SHP77 (cell line): ENCODE data around the gene BNIP3.
"Not testable (repeated sequence)": the region's sequence is repeated elsewhere in the genome, so short reads cannot be mapped to it uniquely, and the experiment has no call there.

Source experiments
- DNase-seq, 2 experiments: peaks; one replicate each; lab custom pipeline; 2025; lab: John Stamatoyannopoulos, UW

The BNIP3 gene

GRCh38 chr10:131929122-131929845 is 52.4 kb downstream of the BNIP3 start:
- no peak for DNase-seq

DNA sequence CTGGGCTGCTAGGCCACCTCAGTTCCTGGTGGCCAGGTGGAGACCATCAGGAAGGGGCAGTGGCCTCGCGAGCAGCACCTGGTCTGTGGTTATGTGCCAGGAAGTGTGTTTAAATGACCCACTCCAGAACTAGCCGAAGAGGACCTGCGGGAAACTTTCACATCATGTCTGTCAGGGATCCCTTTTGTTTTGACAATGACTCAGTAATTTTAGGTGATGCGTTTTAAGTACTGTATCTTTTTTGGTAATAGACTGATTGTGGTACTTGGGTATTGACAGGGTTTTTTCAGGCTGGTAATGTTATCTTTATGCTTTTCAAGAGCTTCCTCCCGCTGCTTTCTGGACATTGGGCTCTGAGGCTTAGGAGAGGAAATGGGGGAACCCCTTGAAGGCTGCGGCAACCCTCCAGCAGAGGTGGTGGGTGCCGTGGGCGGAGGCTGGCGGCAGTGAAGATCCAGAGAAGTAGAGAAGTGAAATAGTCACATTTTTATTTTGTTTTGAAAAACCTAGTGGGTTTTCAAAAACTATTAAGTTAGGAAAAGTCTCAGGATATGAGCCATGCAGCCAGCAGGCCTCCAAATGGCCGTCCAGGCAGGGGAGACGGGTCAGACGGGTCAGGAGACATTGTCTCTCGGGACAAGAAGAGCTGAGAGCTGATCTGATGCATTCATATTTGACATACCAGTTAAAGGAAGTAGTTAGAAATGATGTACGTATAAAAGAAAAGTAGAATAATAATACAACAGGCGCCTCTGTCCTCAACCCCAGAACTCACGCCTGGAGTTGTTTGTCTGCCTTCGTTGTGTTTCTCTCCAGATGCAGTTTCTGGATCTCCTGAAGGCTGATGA is 53.3 kb downstream of the BNIP3 start:
- DNase-seq: peak in 1 of 2 experiments; percentile 18

DNA sequence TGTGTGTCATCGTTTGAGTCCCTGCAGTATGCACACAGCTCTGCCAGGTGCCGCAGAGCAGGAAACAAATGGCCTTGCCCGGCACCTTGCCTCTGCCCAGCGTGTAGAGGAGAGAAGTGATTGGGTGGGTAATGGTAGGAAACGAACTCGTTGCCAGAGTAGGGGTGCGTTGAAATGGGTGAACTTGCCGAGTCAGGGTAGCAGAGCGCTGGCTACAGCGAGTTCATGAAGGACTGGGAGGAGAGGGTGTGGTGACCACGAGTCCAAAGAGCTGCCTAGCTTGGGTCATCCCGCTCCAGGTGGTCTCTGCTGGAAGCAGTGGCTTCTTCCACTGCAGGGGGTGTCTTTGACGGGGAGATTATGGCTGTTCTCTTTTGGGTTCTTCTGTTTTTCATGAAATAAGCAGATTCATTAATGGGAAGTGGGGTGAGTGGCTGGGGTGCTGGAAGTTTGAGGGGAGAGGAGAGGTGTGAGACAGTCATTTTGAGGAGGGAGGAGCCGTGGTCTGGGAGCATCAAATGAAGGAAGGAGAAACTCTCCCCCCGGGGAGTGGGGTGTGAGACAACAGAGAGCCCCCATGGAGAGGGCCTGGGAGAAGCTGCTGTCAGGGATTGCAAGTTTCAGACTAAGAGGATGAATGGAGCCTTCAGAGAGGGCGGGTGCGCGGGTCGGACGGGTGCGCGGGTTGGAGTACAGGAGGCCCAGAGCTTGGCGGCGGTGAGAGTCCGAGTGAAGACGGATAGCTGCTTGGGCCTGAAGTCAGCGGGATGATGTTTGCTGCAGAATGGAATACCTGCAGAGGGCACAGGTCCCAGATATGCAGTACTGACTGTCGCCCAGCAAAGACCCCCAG is 54.8 kb downstream of the BNIP3 start:
- DNase-seq: no peak

DNA sequence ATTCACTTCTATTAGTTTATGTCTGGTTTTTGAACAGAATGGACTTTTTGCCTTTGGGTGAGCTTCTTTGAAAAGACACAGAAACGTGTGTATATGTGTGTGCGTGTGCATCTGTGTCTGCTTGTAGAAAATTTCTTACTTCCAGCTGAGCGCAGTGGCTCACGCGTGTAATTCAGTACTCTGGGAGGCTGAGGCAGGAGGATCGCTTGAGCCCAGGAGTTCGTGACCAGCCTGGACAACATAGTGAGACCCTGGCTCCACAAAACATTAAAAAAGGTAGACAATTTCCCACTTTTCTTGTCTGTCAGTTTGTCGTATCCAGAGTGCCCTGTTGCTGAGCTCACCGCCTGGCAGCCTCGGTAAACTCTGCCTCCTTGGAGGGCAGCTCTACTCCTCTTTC is 55.5 kb downstream of the BNIP3 start:
- DNase-seq: no peak

DNA sequence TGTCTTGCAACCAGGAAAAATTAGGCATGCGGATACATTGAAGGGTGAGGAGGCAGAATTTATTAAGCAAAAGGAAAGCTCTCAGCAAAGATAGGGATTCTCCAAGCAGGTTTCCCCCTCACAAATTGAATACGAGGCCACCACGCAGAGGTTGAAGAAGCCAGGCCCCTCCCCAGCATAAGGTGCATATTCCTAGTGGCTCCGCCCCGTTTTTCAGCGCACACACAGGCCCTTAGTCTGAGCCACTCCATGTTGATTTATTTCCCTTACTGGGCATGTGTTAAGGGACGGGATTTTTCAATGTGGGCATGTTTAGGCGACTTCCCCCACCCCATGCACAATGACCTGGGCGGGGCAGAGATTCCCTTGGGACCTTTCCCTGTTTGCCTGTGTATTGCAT is 56.0 kb downstream of the BNIP3 start:
- DNase-seq: no peak

DNA sequence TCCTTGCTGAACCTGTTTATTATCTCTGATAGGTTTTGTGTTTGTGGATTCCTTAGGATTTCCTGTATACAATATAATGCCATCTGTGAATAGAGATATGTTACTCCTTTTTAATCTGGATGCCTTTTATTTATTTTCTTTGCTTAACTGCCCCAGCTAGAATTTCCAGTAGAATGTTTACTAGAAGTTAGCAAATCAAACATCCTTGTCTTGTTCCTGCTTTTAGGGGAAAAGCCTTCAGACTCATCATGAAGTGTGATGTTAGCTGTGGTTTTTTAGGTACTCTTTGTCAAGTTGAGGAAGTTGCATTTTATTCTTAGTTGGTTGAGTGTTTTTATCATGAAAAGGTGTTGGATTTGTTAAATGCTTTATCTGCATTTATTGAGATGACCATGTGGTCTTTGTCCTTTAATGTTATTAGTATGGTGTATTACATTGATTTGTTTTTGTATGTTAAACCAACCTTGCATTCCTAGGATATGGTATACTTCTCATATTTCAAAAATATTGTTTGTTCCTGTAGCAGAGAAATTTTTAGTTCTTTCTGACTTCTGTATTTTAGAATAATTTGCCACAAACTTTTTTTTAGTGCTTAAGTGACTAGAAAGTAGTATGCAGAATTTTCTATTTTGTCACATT is 56.6 kb downstream of the BNIP3 start:
- no peak for DNase-seq

- DNase-seq: no peak
Measured at GRCh38 chr10:131923038-131923756, 58.5 kb downstream of the BNIP3 start.

DNA sequence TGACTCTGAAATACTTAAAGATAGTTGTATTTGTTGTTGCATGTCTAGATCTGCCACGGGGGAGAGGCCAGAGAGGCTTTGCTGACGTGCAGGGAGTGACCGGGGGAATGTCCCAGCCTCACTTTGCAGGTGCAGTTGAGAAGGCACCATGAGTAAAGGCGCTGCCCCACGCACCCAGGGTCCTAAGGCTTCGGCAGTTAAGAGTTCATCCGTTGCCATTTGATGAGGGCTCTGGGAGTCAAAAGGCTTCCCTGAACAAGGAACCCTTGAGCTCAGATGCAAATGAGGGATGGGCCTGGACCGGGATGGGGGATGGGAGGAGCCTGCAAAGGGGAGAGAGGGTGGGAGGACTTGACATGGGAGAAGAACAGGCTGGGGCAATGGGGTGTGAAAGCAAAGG is 60.5 kb downstream of the BNIP3 start:
- no peak for DNase-seq

GRCh38 chr10:131920693-131921092 is 61.0 kb downstream of the BNIP3 start:
- no peak for DNase-seq

GRCh38 chr10:131920151-131920550 is 61.6 kb downstream of the BNIP3 start:
- DNase-seq: no peak

- not testable (repeated sequence) for DNase-seq
Measured at GRCh38 chr10:131919461-131919860, 62.3 kb downstream of the BNIP3 start.
